Prostate gland (tissue), 2 donors: ENCODE measurements around the gene MMP2. TPM values are rescaled to one million over a fixed set of nuclear protein-coding genes. Genes with fewer than 3 reads are reported as not detected.

ENCODE experiments used
- DNase-seq: peaks from one replicate; pipeline ENCODE4 v3.0.0-alpha.2; 2019; ENCODE audit warnings: low spot score
- H3K27ac ChIP-seq, 2 donors: fragments of 200-600 bp; sonication (generic); 2 replicates each; pipeline ENCODE4 v1.5.1; 2017 to 2019
- H3K27me3 ChIP-seq: fragments of 200-600 bp; sonication (generic); replicated peaks from 2 replicates; pipeline ENCODE4 v1.5.1; 2019; ENCODE audit not compliant: insufficient read depth
- H3K36me3 ChIP-seq, 2 donors: fragments of 200-600 bp; sonication (generic); 1 replicate in 1 of 2; 2 replicates in 1 of 2; pipeline versions ENCODE4 v1.5.1 to v1.8.1; 2017 to 2019
- H3K4me1 ChIP-seq: fragments of 200-600 bp; sonication (generic); replicated peaks from 2 replicates; pipeline ENCODE4 v1.5.1; 2019
- H3K4me3 ChIP-seq, 2 donors: fragments of 200-600 bp; sonication (generic); 2 replicates each; pipeline ENCODE4 v1.5.1; 2017 to 2019
- H3K9me3 ChIP-seq: fragments of 200-600 bp; sonication (generic); 2 replicates; pipeline ENCODE4 v1.5.1; 2017
- CTCF ChIP-seq, 4 experiments: fragments of 200-600 bp in 2 of 4; fragments of 450-650 bp in 2 of 4; sonication (generic) in 2 of 4; IDR thresholded peaks; 1 replicate in 3 of 4; 2 replicates in 1 of 4; pipeline ENCODE4 v1.5.1; 2016 to 2019; ENCODE audit warnings: antibody characterized with exemption in 4 of 4, mild to moderate bottlenecking in 2 of 4, moderate library complexity in 2 of 4
- POLR2A ChIP-seq: fragments of 450-650 bp; IDR thresholded peaks from one replicate; pipeline ENCODE4 v1.6.1; 2016; ENCODE audit warnings: antibody characterized with exemption, mild to moderate bottlenecking
- POLR2AphosphoS5 ChIP-seq: sonication (generic); formaldehyde crosslinking; IDR thresholded peaks from one replicate; pipeline ENCODE4 v1.6.1; 2017; ENCODE audit warnings: antibody characterized with exemption
- WGBS: methylation state at CpG from one replicate; pipeline ENCODE4 v1.1.5; 2018; 5-methylcytosine and 5-hydroxymethylcytosine counted together
- intact Hi-C: fragments of 100-400 bp; cut with DNase I; formaldehyde crosslinking; loops from one replicate; pipeline ENCODE4 v1.14.2; 2022
- total RNA-seq, 2 donors: library from RNA; depleted of rRNA; stranded (reverse); fragments of >200 nt; gene quantifications; one replicate each; pipeline ENCODE4 v1.1.0, GENCODE V29; 2016

Gene MMP2
- total RNA-seq, 2 donors from 2014 or later = 22.9 to 175 TPM

DNA sequence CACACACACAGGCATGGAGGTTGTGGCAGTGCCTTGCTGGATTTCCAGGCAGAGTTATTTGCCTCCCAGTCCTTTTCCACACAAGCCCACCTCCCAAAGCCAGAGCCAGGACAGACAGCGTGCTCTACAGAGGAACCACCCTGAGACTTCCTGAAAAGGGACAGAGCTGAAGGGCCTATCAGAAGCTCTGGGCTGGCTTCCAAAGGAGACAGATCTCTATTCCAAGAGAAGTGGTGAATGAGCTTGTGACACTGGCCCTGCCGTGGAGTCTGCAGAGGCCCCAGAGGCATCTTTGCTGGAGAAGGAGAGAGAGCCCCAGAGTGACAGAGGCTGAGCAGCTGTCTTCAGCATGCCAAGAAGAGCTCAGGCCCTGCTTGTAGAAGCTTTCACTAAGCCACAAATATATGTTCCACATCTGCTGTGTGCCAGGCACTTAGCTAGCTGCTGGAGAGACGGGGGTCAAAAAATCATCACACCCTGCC is 21.6 kb downstream of the MMP2 start:
- Histone ChIP-seq H3K4me3 (no peak overlapping the region), H3K27me3 (no peaks in the 10 kb centered on the region), H3K4me1 (no peaks in the 10 kb centered on the region), H3K27ac (peak overlapping the region in 1 of 2 donors; percentile 15), H3K9me3 (no peaks in the 10 kb centered on the region), H3K36me3 (no peaks in the 10 kb centered on the region)
- 36% methylated on average over 2 of the region's 3 CpGs for WGBS
- intact Hi-C loops = no loop called here
- no peak for DNase-seq
- TF ChIP-seq POLR2AphosphoS5 (no peak), POLR2A (no peak), CTCF (IDR thresholded peaks at IDR 0.05) (no peak)

- no peak overlapping the region for H3K27ac ChIP-seq
These were observed 22.7 kb downstream of the MMP2 start for GRCh38 chr16:55501549-55502322.

DNA sequence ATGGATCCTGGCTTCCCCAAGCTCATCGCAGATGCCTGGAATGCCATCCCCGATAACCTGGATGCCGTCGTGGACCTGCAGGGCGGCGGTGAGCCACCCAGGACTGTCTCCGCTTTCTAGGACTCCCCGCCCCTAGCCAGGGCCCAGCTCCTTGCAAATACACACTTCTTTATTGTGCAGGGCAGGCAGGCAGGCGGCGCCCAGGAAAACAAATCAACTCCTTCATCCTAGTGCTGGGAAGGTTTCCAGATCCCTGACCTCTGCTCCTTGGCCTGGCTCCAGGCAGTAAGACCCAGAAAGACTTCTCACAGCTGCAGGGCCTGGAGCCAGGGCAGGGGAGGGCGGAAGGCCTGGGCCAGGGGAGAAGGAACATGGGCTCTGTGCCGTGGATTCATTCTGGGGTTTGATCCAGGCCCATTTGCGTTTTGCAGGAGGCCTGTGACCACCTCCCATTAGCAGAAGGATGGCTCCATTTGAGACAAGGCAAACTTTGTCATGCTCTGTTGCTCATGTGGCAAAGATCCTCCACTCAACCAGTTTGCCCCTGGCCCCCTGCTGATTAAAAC is 23.9 kb downstream of the MMP2 start:
- peak in 2 of 4 experiments; percentile 15 to 29 for TF ChIP-seq CTCF (IDR thresholded peaks at IDR 0.05)
- peak; percentile 64 for TF ChIP-seq POLR2AphosphoS5
- no peak for TF ChIP-seq POLR2A
- intact Hi-C loops = no loop called here
- H3K9me3 ChIP-seq = no peaks in the 10 kb centered on the region
- no peaks in the 10 kb centered on the region for H3K36me3 ChIP-seq
- no peak overlapping the region for H3K27ac ChIP-seq
- 20% methylated on average over 13 of the region's 13 CpGs for WGBS
- no peaks in the 10 kb centered on the region for H3K27me3 ChIP-seq
- no peaks in the 10 kb centered on the region for H3K4me1 ChIP-seq
- no peak overlapping the region for H3K4me3 ChIP-seq
- DNase-seq = peak; percentile 50

More at GRCh38 chr16:55501549-55502322, 22.7 kb downstream of the MMP2 start:
- DNase-seq = no peak
- WGBS = 70% methylated on average over 9 of the region's 9 CpGs
- no peak for TF ChIP-seq CTCF (IDR thresholded peaks at IDR 0.05)
- TF ChIP-seq POLR2A = no peak
- no peak for TF ChIP-seq POLR2AphosphoS5
- Histone ChIP-seq H3K9me3 (no peaks in the 10 kb centered on the region), H3K4me3 (no peak overlapping the region), H3K36me3 (no peaks in the 10 kb centered on the region), H3K27me3 (no peaks in the 10 kb centered on the region), H3K4me1 (no peaks in the 10 kb centered on the region)
- intact Hi-C loops = no loop called here

DNA sequence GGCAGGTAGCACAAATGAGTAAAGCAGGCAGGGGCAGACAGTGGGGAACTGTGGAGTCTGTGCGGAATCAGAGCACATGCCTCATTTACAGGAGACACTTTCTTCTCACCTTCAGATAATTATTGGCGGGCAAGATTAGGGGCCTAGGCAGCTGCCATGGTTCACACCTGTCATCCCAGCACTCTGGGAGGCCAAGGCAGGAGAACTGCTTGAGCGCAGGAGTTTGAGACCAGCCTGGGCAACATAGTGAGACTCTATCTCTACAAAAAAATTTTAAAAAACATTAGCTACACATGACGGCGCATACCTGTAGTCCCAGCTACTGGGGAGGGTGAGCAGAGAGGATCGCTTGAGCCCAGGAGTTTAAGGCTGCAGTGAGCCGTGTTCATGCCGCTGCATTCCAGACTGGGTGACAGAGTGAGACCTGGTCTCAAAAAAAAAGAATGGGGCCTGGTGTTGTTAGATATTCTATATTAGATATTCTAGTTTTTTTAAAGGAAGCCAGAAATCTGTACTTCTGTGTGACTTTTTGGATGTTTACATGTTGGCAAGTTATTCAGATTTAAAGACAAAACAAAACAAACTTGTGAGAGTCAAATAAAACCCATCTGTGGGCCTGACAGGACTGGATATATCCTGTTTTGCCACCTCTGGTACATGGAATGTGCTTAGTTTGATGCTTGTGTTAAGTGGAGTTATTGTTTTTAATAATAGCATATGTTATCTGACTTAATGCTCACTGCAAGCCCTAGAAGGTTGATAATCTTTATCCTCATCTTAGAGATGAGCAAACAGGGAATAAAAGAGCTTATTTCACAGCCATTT is 24.9 kb downstream of the MMP2 start:
- Histone ChIP-seq H3K9me3 (no peaks in the 10 kb centered on the region), H3K4me1 (no peaks in the 10 kb centered on the region), H3K4me3 (no peak overlapping the region), H3K27me3 (no peaks in the 10 kb centered on the region), H3K36me3 (no peaks in the 10 kb centered on the region), H3K27ac (no peak overlapping the region)
- WGBS = 85% methylated on average over 8 of the region's 8 CpGs
- TF ChIP-seq POLR2A (no peak), CTCF (IDR thresholded peaks at IDR 0.05) (no peak), POLR2AphosphoS5 (no peak)
- no peak for DNase-seq
- intact Hi-C loops = no loop called here
